GM12878 (cell line): Measurements from ENCODE around the gene NECTIN2. TPM values are rescaled to one million over a fixed set of nuclear protein-coding genes. Genes with fewer than 3 reads are reported as not detected.

Experiments used
- ATAC-seq: fragments of 200-7000 bp; cut with Tn5 transposase; 3 replicates; pipeline ENCODE4 v1.9.1; 2020; ENCODE audit warnings: mild to moderate bottlenecking, moderate library complexity
- BruUV-seq: library from RNA; stranded (reverse); fragments of 400-500 nt; replicated peaks from 2 replicates; lab custom pipeline; 2021; lab: Mats Ljungman, UMichigan
- CTCF ChIA-PET: fragments of 300-600 bp; sonication (Branson Sonifier 250); formaldehyde crosslinking; extraction: SDS; loops from one replicate; lab custom pipeline; 2021; ENCODE audit warnings: inconsistent platforms; lab: Yijun Ruan, JAX
- POLR2A ChIA-PET: fragments of 350-600 bp; formaldehyde crosslinking; extraction: SDS; loops from one replicate; lab custom pipeline; 2021; ENCODE audit warnings: inconsistent platforms; lab: Charles Lee
- RAD21 ChIA-PET: fragments of 300-600 bp; sonication (Branson Sonifier 250); formaldehyde crosslinking; loops from one replicate; lab custom pipeline; 2023; ENCODE audit warnings: antibody characterized with exemption; ENCODE audit not compliant: unreplicated experiment; lab: Charles Lee
- SMC1A ChIA-PET: fragments of 300-600 bp; sonication (Branson Sonifier 250); formaldehyde crosslinking; loops from one replicate; lab custom pipeline; 2023; ENCODE audit not compliant: unreplicated experiment, uncharacterized antibody; lab: Charles Lee
- DNase-seq: peaks from one replicate; pipeline ENCODE4 v3.0.0-alpha.2; 2011; ENCODE audit warnings: low read depth, low spot score
- FAIRE-seq: peaks from 3 replicates; lab custom pipeline; 2011; peaks lifted over from hg19 to GRCh38; lab: Jason Lieb, UNC
- H2AFZ ChIP-seq: 2 replicates; pipeline ENCODE4 v1.6.0; 2011; ENCODE audit warnings: low read depth, low read length, control low read depth; ENCODE audit not compliant: control insufficient read depth
- H3K27ac ChIP-seq: 2 replicates; pipeline ENCODE4 v1.5.1; 2011; ENCODE audit warnings: control low read depth; ENCODE audit not compliant: control insufficient read depth, insufficient read depth
- H3K27me3 ChIP-seq, 2 experiments: replicated peaks in 1 of 2; 2 replicates each; pipeline versions ENCODE4 v1.6.0 to v1.6.1; 2011; ENCODE audit warnings: low read length in 1 of 2; ENCODE audit not compliant: control insufficient read depth in 2 of 2, insufficient read depth in 2 of 2
- H3K36me3 ChIP-seq, 2 experiments: 2 replicates each; pipeline ENCODE4 v1.5.1; 2011; ENCODE audit warnings: low read length in 1 of 2; ENCODE audit not compliant: control insufficient read depth in 2 of 2, insufficient read depth in 2 of 2
- H3K4me1 ChIP-seq: 2 replicates; pipeline ENCODE4 v1.6.1; 2011; ENCODE audit warnings: mild to moderate bottlenecking, low read length, moderate library complexity, mixed read lengths; ENCODE audit not compliant: control insufficient read depth, insufficient read depth
- H3K4me2 ChIP-seq: 2 replicates; pipeline ENCODE4 v1.6.0; 2011; ENCODE audit warnings: control low read depth; ENCODE audit not compliant: control insufficient read depth, insufficient read depth
- H3K4me3 ChIP-seq: fragments of 200-600 bp; sonication (generic); 2 replicates; pipeline ENCODE4 v1.5.1; 2016
- H3K79me2 ChIP-seq: 2 replicates; pipeline ENCODE4 v1.6.0; 2011; ENCODE audit warnings: low read length; ENCODE audit not compliant: control insufficient read depth, insufficient read depth
- H3K9ac ChIP-seq: 2 replicates; pipeline ENCODE4 v1.8.0; 2011; ENCODE audit warnings: low read length, control low read depth, mixed read lengths; ENCODE audit not compliant: control insufficient read depth, insufficient read depth
- H3K9me3 ChIP-seq: replicated peaks from 3 replicates; pipeline ENCODE4 v1.5.1; 2011; ENCODE audit warnings: mild to moderate bottlenecking, low read length; ENCODE audit not compliant: control insufficient read depth, insufficient read depth
- H4K20me1 ChIP-seq: 2 replicates; pipeline ENCODE4 v1.6.0; 2011; ENCODE audit not compliant: control insufficient read depth, insufficient read depth
- ASH2L ChIP-seq: fragments of 300-600, 200-600 bp; sonication (generic); IDR thresholded peaks from 2 replicates; pipeline ENCODE4 v1.6.1; 2017; ENCODE audit warnings: low read depth, mild to moderate bottlenecking, borderline replicate concordance
- CBFB ChIP-seq: IDR thresholded peaks from 2 replicates; pipeline ENCODE4 v1.6.1; 2016; ENCODE audit warnings: antibody characterized with exemption, low read depth
- NR2C2 ChIP-seq: IDR thresholded peaks from 2 replicates; pipeline ENCODE4 v1.6.1; 2011; ENCODE audit warnings: borderline replicate concordance, low read depth; ENCODE audit not compliant: control insufficient read depth, insufficient read length
- NR2F1 ChIP-seq: fragments of 450-650 bp; conservative IDR thresholded peaks from 2 replicates; pipeline ENCODE4 v1.6.1; 2017; ENCODE audit warnings: mild to moderate bottlenecking
- SIN3A ChIP-seq: IDR thresholded peaks from 2 replicates; pipeline ENCODE4 v1.6.1; 2012; ENCODE audit warnings: low read depth, low read length, improper control_type of control experiment
- ZZZ3 ChIP-seq: IDR thresholded peaks from 2 replicates; pipeline ENCODE4 v1.6.1; 2011; ENCODE audit warnings: low read depth; ENCODE audit not compliant: control insufficient read depth, insufficient read length
- WGBS: methylation state at CpG from one replicate; pipeline ENCODE4 v1.1.6; 2016; ENCODE audit warnings: low lambda C conversion rate; ENCODE audit not compliant: insufficient replicate concordance, insufficient coverage; ENCODE audit errors: missing lambda C conversion rate; 5-methylcytosine and 5-hydroxymethylcytosine counted together
- in situ Hi-C: fragments of 300-500 bp; cut with MboI; formaldehyde crosslinking; loops from 9 replicates; pipeline ENCODE4 v1.14.3; 2018; ENCODE audit warnings: mixed read lengths
- intact Hi-C: fragments of 100-400 bp; cut with micrococcal nuclease; formaldehyde crosslinking; loops from one replicate; pipeline ENCODE4 v1.14.2; 2022; ENCODE audit not compliant: unreplicated experiment
- polyA plus RNA-seq, 11 experiments: library from polyadenylated mRNA; depleted of rRNA in 4 of 11; unstranded in 6 of 11; stranded (reverse) in 5 of 11; fragments of >200 nt; fragmentation: Nextera tagmentation in 4 of 11; fragmentation: Illumina TruSeq in 1 of 11; extraction: Ambion mirVana in 4 of 11; extraction: Trizol in 1 of 11; gene quantifications; 1 replicate in 1 of 11; 2 replicates in 10 of 11; pipeline versions ENCODE4 v1.2.1 to v1.2.3, GENCODE V29; 2011 to 2016; ENCODE audit warnings: inconsistent platforms in 2 of 11, missing spikeins in 2 of 11, low read depth in 1 of 11
- total RNA-seq, 4 experiments: library from RNA; depleted of rRNA in 3 of 4; stranded (reverse); fragments of >200 nt in 3 of 4; fragmentation: Illumina TruSeq in 1 of 4; extraction: Trizol in 1 of 4; gene quantifications; 2 replicates each; pipeline versions ENCODE4 v1.2.1 to v1.2.3, GENCODE V29; 2013 to 2021
- TF ChIP-seq, protein P1 (sequence below): fragments of 450-650 bp; IDR thresholded peaks from 2 replicates; pipeline ENCODE4 v1.6.1; 2017; ENCODE audit warnings: antibody characterized with exemption, mild to moderate bottlenecking, moderate library complexity
- TF ChIP-seq, protein P2 (sequence below): fragments of 150-350 bp; IDR thresholded peaks from 2 replicates; pipeline ENCODE4 v1.6.1; 2014; ENCODE audit warnings: mild to moderate bottlenecking, low read depth, low read length
- TF ChIP-seq, protein P3 (sequence below): IDR thresholded peaks from 2 replicates; pipeline ENCODE4 v1.6.1; 2012; ENCODE audit warnings: mild to moderate bottlenecking, low read depth, low read length
- TF ChIP-seq, protein P4 (sequence below): IDR thresholded peaks from 2 replicates; pipeline ENCODE4 v1.6.1; 2012; ENCODE audit warnings: low read depth, low read length, improper control_type of control experiment

Gene NECTIN2
- total and polyA plus RNA-seq, 10 of the 15 experiments (the other 5 are each of a cell fraction or from before 2014, with no cell fraction given): 0.05 to 0.36 (median 0.26) TPM; not detected in 5

DNA sequence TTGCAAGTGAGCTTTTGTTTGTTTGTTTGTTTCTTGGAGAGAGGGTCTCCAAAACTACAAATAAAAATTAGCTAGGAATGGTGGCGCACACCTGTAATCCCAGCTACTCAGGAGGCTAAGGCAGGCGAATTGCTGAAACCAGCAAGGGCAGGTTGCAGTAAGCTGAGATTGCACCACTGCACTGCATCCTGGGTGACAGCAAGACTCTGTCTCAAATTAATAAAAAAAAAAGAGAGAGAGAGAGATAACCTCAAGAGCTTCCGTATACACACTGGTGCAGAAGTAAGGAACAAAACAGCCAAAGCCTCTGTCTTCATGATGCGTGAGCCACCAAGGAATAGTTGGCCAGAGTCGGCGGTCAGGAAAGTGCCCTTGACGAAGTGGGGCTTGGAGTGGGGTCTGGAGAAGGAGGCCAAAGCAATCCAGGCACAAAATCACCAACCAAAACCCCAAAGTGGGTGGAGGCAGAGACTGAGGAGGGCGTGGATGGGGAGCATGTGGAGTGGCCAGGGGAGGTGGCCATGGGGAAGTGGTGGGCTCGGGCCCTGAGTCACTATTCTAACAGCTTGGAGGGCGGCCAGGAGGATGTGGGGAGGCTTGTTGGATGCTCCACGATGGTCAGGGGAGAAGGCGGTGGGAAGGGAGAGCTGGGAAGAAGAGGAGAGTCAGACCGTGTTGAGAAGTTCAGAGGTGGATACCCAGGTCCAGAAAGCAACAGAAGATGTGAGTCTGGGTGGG, 23.8 kb downstream of the NECTIN2 start (continued):
- TF ChIP-seq SIN3A: no peak

DNA sequence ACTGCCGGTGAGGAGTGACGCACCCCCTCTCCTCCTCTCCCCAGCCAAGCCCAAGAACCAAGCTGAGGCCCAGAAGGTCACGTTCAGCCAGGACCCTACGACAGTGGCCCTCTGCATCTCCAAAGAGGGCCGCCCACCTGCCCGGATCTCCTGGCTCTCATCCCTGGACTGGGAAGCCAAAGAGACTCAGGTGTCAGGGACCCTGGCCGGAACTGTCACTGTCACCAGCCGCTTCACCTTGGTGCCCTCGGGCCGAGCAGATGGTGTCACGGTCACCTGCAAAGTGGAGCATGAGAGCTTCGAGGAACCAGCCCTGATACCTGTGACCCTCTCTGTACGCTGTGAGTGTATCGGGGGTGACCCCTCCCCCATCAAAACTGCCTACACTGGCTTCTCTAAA, 25.7 kb downstream of the NECTIN2 start:
- intact Hi-C loops (no loop called here), in situ Hi-C loops (no loop called here)
- Histone ChIP-seq H3K79me2 (no peaks in the 10 kb centered on the region), H3K4me1 (no peaks in the 10 kb centered on the region), H3K9me3 (no peaks in the 10 kb centered on the region), H3K27ac (no peak overlapping the region), H3K36me3 (no peaks in the 10 kb centered on the region), H3K27me3 (no peaks in the 10 kb centered on the region; a peak in 2 of 4 replicates), H3K4me3 (no peak overlapping the region), H3K9ac (no peak overlapping the region), H3K4me2 (no peak overlapping the region), H4K20me1 (no peaks in the 10 kb centered on the region), H2AFZ (no peak overlapping the region)
- ATAC-seq: no peak
- POLR2A ChIA-PET: no interaction called here
- 37% methylated on average over 14 of the region's 14 CpGs for WGBS
- CTCF ChIA-PET: no interaction called here
- RAD21 ChIA-PET: no interaction called here
- SMC1A ChIA-PET: no interaction called here
- no peak for FAIRE-seq
- DNase-seq: no peak
- BruUV-seq: no TSS peak
- no peak for TF ChIP-seq CBFB
- no peak for TF ChIP-seq ZZZ3
- no peak for TF ChIP-seq NR2C2
- TF ChIP-seq, protein P1, sequence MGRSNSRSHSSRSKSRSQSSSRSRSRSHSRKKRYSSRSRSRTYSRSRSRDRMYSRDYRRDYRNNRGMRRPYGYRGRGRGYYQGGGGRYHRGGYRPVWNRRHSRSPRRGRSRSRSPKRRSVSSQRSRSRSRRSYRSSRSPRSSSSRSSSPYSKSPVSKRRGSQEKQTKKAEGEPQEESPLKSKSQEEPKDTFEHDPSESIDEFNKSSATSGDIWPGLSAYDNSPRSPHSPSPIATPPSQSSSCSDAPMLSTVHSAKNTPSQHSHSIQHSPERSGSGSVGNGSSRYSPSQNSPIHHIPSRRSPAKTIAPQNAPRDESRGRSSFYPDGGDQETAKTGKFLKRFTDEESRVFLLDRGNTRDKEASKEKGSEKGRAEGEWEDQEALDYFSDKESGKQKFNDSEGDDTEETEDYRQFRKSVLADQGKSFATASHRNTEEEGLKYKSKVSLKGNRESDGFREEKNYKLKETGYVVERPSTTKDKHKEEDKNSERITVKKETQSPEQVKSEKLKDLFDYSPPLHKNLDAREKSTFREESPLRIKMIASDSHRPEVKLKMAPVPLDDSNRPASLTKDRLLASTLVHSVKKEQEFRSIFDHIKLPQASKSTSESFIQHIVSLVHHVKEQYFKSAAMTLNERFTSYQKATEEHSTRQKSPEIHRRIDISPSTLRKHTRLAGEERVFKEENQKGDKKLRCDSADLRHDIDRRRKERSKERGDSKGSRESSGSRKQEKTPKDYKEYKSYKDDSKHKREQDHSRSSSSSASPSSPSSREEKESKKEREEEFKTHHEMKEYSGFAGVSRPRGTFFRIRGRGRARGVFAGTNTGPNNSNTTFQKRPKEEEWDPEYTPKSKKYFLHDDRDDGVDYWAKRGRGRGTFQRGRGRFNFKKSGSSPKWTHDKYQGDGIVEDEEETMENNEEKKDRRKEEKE: no peak
- no peak for TF ChIP-seq NR2F1
- TF ChIP-seq, protein P2, sequence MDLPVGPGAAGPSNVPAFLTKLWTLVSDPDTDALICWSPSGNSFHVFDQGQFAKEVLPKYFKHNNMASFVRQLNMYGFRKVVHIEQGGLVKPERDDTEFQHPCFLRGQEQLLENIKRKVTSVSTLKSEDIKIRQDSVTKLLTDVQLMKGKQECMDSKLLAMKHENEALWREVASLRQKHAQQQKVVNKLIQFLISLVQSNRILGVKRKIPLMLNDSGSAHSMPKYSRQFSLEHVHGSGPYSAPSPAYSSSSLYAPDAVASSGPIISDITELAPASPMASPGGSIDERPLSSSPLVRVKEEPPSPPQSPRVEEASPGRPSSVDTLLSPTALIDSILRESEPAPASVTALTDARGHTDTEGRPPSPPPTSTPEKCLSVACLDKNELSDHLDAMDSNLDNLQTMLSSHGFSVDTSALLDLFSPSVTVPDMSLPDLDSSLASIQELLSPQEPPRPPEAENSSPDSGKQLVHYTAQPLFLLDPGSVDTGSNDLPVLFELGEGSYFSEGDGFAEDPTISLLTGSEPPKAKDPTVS: no peak
- no peak for TF ChIP-seq ASH2L
- TF ChIP-seq, protein P3, sequence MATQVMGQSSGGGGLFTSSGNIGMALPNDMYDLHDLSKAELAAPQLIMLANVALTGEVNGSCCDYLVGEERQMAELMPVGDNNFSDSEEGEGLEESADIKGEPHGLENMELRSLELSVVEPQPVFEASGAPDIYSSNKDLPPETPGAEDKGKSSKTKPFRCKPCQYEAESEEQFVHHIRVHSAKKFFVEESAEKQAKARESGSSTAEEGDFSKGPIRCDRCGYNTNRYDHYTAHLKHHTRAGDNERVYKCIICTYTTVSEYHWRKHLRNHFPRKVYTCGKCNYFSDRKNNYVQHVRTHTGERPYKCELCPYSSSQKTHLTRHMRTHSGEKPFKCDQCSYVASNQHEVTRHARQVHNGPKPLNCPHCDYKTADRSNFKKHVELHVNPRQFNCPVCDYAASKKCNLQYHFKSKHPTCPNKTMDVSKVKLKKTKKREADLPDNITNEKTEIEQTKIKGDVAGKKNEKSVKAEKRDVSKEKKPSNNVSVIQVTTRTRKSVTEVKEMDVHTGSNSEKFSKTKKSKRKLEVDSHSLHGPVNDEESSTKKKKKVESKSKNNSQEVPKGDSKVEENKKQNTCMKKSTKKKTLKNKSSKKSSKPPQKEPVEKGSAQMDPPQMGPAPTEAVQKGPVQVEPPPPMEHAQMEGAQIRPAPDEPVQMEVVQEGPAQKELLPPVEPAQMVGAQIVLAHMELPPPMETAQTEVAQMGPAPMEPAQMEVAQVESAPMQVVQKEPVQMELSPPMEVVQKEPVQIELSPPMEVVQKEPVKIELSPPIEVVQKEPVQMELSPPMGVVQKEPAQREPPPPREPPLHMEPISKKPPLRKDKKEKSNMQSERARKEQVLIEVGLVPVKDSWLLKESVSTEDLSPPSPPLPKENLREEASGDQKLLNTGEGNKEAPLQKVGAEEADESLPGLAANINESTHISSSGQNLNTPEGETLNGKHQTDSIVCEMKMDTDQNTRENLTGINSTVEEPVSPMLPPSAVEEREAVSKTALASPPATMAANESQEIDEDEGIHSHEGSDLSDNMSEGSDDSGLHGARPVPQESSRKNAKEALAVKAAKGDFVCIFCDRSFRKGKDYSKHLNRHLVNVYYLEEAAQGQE: no peak
- TF ChIP-seq, protein P4, sequence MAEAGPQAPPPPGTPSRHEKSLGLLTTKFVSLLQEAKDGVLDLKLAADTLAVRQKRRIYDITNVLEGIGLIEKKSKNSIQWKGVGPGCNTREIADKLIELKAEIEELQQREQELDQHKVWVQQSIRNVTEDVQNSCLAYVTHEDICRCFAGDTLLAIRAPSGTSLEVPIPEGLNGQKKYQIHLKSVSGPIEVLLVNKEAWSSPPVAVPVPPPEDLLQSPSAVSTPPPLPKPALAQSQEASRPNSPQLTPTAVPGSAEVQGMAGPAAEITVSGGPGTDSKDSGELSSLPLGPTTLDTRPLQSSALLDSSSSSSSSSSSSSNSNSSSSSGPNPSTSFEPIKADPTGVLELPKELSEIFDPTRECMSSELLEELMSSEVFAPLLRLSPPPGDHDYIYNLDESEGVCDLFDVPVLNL: no peak
